Subcutaneous adipose tissue (tissue), 4 donors: Measurements from ENCODE around the gene ARTN. TPM values are rescaled to one million over a fixed set of nuclear protein-coding genes. Genes with fewer than 3 reads are reported as not detected.

Experiments
- total RNA-seq, 4 donors: library from RNA; depleted of rRNA; stranded (reverse); fragments of >200 nt; gene quantifications; one replicate each; pipeline ENCODE4 v1.1.0, GENCODE V29; 2016
- TF ChIP-seq, protein P1 (sequence below): fragments of 450-650 bp; IDR thresholded peaks from one replicate; pipeline ENCODE4 v1.5.1; 2016; ENCODE audit warnings: low read depth, mild to moderate bottlenecking, control low read depth, antibody characterized with exemption, moderate library complexity

Gene ARTN
- total RNA-seq, 4 donors from 2014 or later = 0.68 to 0.88 TPM; not detected in 2

- TF ChIP-seq, protein P1, sequence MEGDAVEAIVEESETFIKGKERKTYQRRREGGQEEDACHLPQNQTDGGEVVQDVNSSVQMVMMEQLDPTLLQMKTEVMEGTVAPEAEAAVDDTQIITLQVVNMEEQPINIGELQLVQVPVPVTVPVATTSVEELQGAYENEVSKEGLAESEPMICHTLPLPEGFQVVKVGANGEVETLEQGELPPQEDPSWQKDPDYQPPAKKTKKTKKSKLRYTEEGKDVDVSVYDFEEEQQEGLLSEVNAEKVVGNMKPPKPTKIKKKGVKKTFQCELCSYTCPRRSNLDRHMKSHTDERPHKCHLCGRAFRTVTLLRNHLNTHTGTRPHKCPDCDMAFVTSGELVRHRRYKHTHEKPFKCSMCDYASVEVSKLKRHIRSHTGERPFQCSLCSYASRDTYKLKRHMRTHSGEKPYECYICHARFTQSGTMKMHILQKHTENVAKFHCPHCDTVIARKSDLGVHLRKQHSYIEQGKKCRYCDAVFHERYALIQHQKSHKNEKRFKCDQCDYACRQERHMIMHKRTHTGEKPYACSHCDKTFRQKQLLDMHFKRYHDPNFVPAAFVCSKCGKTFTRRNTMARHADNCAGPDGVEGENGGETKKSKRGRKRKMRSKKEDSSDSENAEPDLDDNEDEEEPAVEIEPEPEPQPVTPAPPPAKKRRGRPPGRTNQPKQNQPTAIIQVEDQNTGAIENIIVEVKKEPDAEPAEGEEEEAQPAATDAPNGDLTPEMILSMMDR = no peak
Observed at GRCh38 chr1:43951021-43951985, 17.7 kb downstream of the ARTN start.

DNA sequence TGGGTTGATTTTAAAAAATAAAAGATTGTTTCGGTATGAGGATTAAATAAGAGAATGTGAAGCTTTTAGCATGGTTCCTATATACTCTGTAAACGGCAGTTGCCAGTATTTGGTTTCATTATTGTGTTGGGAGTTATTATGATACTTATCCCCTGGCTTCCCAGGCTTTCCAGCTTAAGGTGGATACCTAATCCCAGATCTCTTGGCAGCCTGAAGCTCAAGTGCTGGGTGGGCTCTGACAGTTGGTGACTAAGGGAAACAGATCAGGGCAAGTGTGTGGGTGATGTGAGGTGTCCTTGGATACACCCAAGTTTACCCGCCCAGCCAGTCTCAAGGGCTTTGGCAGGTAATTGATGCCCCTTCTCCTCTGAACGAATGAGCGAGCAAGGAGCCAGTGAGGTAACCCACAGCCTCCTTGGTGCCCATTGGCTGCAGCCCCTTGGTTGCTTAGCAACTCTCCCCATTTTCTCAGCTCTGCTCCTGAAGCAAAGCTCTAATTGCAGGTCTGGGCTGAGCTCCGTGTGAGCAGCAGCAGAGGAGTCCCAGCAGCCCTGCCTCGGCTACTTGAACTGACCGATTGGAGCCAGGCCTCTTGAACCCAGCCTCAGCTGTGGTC lies 19.2 kb downstream of the ARTN start:
- TF ChIP-seq, protein P1 = no peak

DNA sequence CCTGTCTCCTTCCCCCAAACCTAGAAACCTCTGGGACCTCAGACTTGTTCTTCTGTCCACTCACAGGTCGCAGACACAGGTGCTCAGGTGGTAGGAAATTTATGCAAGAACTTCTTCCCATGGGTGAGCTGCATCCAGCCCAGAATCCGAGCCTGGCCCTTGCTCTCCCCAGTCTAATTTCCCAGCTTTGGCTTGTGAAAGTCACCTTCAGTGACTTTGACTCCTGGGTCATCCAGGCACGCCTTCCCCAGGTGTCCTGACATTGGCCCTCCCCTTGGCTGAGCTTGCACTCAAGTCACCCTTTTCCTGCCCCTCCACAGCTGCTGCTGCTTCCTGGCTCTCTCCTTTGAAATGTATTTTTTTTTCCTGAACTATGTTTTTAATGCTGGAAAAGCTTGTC lies 19.8 kb downstream of the ARTN start:
- TF ChIP-seq, protein P1 = no peak

DNA sequence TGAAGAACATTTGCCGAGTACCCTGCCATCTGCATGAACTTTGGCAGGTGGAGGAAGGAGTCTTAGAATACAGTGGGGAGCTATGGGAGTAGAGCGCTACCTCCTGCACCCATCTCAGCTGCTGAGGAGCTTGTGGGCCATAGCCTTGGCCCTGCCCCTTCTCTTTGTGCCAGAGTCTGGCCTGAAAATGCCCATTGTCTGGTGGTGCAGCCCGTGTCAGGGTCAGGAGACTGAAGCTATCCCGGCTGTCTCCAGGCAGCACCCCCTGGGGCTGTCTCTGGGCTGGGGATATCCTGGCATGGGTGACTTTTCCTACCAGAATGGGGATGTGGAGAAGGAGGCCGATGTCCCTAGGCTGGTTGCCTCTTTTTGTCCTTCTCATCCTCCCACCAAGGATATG lies 20.4 kb downstream of the ARTN start:
- TF ChIP-seq, protein P1 = no peak

GRCh38 chr1:43956234-43956633 lies 22.6 kb downstream of the ARTN start:
- TF ChIP-seq, protein P1 = no peak

GRCh38 chr1:43957407-43958040 lies 23.9 kb downstream of the ARTN start:
- TF ChIP-seq, protein P1 = no peak
